ENCODE measurements around the gene APOBEC3C.
"Not testable (repeated sequence)": the region's sequence is repeated elsewhere in the genome, so short reads cannot be mapped to it uniquely, and the experiment has no call there.

The APOBEC3C gene

GRCh38 chr22:39020021-39020651, 6.1 kb downstream of the APOBEC3C start:
- DNase-seq (ENCODE audit: low read depth, low spot score): not testable (repeated sequence)

GRCh38 chr22:39021552-39022250, 7.6 kb downstream of the APOBEC3C start:
- DNase-seq (ENCODE audit: low read depth, low spot score): no peak

GRCh38 chr22:39024519-39025308, 10.7 kb downstream of the APOBEC3C start:
- no peak for DNase-seq (ENCODE audit: low read depth, low spot score)

- DNase-seq (ENCODE audit: low read depth, low spot score): no peak
Observed at GRCh38 chr22:39026509-39027150, 12.6 kb downstream of the APOBEC3C start.

GRCh38 chr22:39027717-39028116, 13.7 kb downstream of the APOBEC3C start:
- no peak for DNase-seq (ENCODE audit: low read depth, low spot score)

GRCh38 chr22:39028281-39028680, 14.2 kb downstream of the APOBEC3C start:
- no peak for DNase-seq (ENCODE audit: low read depth, low spot score)

GRCh38 chr22:39029227-39029626, 15.2 kb downstream of the APOBEC3C start:
- no peak for DNase-seq (ENCODE audit: low read depth, low spot score)

- DNase-seq (ENCODE audit: low read depth, low spot score): no peak
Observed at GRCh38 chr22:39030705-39031104, 16.6 kb downstream of the APOBEC3C start.

GRCh38 chr22:39031434-39032295, 17.6 kb downstream of the APOBEC3C start:
- DNase-seq (ENCODE audit: low read depth, low spot score): not testable (repeated sequence)

GRCh38 chr22:39037071-39037470, 23.0 kb downstream of the APOBEC3C start:
- DNase-seq (ENCODE audit: low read depth, low spot score): not testable (repeated sequence)

- DNase-seq (ENCODE audit: low read depth, low spot score): no peak
Observed at GRCh38 chr22:39039306-39040126, 25.5 kb downstream of the APOBEC3C start.

GRCh38 chr22:39040155-39040537, 26.1 kb downstream of the APOBEC3C start:
- not testable (repeated sequence) for DNase-seq (ENCODE audit: low read depth, low spot score)

GRCh38 chr22:39040538-39041296, 26.7 kb downstream of the APOBEC3C start, which contains the start of gene APOBEC3F:
Gene APOBEC3F, plus strand, starts transcription at chr22:39040864. Its CDS starts 97 bp downstream, at chr22:39040961.
- DNase-seq (ENCODE audit: low read depth, low spot score): not testable (repeated sequence)

- no peak for DNase-seq (ENCODE audit: low read depth, low spot score)
Observed at GRCh38 chr22:39041908-39042307, 27.9 kb downstream of the APOBEC3C start.

- DNase-seq (ENCODE audit: low read depth, low spot score): not testable (repeated sequence)
Observed at GRCh38 chr22:39043063-39043462, 29.0 kb downstream of the APOBEC3C start.

GRCh38 chr22:39045136-39045535, 31.1 kb downstream of the APOBEC3C start:
- not testable (repeated sequence) for DNase-seq (ENCODE audit: low read depth, low spot score)

- not testable (repeated sequence) for DNase-seq (ENCODE audit: low read depth, low spot score)
Observed at GRCh38 chr22:39049486-39049885, 35.4 kb downstream of the APOBEC3C start.

- DNase-seq (ENCODE audit: low read depth, low spot score): not testable (repeated sequence)
Observed at GRCh38 chr22:39051844-39052495, 37.9 kb downstream of the APOBEC3C start.

- DNase-seq (ENCODE audit: low read depth, low spot score): no peak
Observed at GRCh38 chr22:39055658-39056057, 41.6 kb downstream of the APOBEC3C start.
